ENCODE measurements around the gene GLT6D1.
"Not testable (repeated sequence)": the region's sequence is repeated elsewhere in the genome, so short reads cannot be mapped to it uniquely, and the experiment has no call there.

Gene GLT6D1

GRCh38 chr9:135639196-135639595, at the start of gene GLT6D1:
TSS of gene GLT6D1 (minus strand) at chr9:135639540. CDS start at chr9:135639187, 353 bp downstream.
- no peak for DNase-seq

DNA sequence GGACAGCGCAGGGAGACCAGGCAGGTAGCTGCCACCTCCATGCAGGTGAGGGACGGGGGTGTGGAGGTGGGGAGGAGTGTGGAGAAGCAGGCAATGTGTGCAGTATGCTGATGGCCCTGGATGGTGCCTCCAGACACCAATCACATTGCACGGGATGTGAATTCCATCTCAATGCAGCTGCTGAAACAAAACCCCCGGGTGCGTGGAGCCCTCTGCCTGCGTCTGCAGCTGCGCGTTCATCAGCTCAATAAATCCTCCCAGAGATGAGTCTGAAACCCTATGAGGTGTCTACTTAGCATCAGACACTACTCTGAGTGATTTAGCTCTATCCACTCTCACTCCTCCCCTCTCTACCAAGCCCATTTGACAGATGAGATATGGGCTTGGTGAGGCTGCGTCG, 49.7 kb upstream of the GLT6D1 start:
- DNase-seq, result no peak

DNA sequence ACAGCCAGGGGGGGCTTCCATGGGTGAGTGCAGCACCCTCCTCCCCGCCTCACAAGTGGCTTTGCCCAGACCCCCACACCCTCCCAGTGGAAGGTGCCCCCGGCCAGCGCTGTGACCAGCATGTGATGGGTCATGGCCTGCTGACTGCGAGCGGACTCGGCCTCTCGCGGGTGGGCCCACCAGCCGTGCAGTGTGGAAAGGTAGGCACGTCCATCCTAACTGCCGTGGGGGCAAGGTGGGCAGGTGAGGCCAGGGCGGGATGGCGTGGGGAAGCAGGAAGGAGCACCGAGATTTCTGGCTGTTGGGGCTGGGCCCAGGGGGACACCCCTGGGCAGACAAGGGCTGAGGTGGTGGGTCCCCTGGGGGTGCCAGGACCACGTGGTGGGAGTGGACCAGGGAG, 47.9 kb upstream of the GLT6D1 start:
- DNase-seq, result no peak

GRCh38 chr9:135684691-135685090, 45.4 kb upstream of the GLT6D1 start:
- no peak for DNase-seq

GRCh38 chr9:135683401-135684034, 44.2 kb upstream of the GLT6D1 start:
- DNase-seq, result no peak

- DNase-seq, result no peak
Observed at GRCh38 chr9:135681161-135681560, 41.8 kb upstream of the GLT6D1 start.

DNA sequence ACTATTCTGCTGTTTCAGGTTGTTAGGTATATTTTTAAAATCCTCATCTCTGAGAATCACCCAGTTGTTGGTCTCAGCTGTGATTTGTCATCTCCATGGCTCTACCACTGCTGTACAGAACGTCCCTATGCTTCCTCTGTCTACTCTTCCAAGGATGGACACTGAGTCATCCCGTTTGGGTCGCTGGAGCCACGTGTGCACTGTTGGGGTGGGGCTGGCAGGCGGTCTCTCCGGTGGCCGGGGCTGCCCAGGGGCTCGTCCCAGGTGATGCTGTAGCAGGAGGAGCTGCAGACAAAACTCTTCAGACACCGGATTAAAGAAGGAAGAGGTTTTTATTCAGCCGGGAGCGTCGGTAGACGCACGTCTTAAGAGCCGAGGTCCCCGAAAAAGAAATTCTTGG, 40.7 kb upstream of the GLT6D1 start:
- DNase-seq, result no peak

DNA sequence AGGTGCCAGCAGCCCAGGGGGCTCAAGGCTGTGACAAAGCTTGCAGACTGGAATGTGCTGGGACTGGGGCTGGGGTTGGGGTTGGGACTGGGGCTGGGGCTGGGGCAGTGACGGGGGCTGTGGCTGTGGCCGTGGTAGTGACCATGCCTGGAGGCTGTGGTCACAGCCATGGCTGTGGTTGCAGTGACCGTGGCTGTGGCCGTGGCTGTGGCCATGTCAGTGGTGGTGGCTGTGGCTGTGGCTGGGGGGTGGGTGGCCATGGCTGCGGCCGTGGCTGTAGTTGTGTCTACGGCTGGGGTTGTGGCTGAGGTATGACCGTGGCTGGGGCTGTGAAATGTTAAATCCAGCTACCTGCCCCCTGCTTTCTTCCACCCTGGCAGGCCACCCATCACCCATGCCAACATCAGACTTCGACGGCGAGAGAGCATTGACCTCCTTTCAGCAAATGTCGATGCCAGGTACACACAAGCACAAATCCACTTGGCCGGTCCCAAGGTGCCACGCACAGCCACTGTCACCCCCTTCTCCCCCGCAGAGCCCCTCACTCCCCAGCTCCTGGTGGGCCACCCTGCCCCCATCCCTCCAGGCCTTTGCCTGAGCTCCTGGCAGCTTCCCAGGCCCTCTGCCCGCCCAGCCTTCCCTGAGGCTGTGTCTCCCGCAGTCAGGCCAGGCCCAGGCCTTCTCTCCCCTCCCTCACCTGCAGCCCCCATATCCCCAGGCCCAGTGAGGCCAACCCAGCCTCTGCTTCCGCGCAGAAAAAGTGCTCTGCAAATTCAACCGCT, 39.1 kb upstream of the GLT6D1 start:
- no peak for DNase-seq

GRCh38 chr9:135677641-135678168, 38.4 kb upstream of the GLT6D1 start:
- DNase-seq, result no peak

GRCh38 chr9:135676891-135677290, 37.6 kb upstream of the GLT6D1 start:
- no peak for DNase-seq

GRCh38 chr9:135674977-135675376, 35.6 kb upstream of the GLT6D1 start:
- no peak for DNase-seq

DNA sequence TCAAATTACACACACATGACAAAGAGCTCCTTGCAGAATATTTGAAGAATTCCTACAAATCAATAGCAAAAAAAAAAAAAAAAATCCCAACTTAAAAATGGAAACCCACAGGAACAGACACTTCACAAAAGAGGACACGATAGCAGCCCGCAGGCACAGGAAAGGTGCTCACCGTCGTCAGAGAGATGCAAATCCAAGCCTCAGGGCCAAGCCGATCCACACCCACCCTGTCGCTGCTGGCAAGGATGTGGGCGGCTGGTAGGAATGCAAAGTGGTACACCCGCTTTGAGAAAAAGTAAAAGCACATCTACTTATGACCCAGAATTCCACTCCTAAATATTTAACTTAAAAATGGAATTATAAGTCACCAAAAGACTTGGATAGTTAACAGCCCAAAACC, 34.6 kb upstream of the GLT6D1 start:
- no peak for DNase-seq

DNA sequence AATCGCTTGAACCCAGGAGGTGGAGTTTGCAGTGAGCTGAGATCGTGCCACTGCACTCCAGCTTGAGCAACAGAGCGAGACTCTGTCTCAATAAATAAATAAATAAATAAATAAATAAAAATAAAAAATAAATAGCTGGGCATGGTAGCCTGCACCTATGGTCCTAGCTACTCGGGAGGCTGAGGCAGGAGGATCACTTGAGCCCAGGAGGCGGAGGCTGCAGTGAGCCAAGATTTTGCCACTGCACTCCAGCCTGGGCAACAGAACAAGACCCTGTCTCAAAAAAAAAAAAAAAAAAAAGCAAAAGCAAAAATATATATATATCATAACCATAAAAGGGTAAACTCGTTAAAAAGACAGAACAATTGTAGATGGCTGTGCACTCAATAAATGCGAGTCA, 33.4 kb upstream of the GLT6D1 start:
- not testable (repeated sequence) for DNase-seq

DNA sequence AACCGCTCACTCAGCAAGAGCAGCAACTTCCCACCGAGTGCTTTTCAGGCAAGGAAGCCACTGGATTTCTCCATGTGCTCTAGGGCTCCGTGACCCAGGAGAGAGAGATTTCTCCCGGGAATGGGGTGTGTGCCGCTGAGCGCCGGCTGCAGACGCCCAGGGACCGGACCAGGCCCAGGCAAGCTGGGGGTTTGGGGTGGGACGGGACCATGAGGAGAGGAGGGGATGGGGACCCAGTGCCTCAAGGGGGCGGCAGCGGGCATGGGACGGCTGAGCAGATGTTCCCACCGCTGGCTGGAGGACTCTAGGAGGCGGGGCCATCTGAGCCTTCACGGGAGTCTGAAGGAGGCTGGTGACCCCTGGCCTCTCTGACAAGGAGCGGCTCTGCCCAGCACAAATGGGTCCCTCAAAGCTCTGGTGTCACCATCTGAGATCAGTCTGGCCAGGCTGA, 32.3 kb upstream of the GLT6D1 start:
- no peak for DNase-seq

DNA sequence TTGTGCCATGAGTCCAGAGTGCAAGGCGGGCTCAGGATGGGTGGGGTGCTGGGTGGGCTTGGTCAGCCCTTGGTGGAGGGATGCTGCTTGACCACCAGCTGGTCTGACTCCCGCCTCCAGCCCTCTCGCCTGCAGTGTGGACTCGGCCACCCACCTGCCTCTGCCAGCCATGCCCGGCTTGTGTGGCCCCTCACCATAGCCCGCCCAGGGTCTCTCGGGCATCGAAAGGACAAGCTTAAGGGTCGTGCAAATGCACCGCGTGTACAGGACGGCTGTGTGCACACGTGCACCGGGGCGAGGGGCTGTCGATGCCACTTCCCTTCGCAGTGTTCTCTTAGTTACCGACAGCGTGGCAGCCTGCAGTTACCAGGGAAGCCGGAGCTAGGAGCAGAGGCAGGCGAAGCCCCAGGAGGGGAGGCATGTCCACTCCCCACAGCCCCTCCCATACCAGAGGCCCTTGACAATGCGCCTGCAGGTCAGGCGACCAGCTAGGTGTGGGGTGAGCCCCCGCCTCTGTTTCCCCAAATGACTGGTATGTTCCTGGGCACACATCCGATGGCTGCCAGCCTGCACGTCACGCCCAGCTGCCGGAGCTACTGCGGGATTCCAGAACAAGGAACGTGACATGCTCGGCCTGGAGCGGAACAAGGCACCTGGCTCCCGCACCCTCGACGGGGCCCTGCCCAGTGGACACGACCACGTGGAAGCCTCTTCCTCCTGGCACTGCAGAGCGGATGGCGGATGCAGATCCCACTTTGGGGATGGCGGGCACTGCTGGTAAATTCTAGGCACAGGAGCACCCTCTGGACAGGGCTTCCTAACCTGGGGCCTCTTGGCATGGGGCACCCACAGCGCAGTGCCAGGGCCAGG, 31.6 kb upstream of the GLT6D1 start:
- DNase-seq, result no peak

DNA sequence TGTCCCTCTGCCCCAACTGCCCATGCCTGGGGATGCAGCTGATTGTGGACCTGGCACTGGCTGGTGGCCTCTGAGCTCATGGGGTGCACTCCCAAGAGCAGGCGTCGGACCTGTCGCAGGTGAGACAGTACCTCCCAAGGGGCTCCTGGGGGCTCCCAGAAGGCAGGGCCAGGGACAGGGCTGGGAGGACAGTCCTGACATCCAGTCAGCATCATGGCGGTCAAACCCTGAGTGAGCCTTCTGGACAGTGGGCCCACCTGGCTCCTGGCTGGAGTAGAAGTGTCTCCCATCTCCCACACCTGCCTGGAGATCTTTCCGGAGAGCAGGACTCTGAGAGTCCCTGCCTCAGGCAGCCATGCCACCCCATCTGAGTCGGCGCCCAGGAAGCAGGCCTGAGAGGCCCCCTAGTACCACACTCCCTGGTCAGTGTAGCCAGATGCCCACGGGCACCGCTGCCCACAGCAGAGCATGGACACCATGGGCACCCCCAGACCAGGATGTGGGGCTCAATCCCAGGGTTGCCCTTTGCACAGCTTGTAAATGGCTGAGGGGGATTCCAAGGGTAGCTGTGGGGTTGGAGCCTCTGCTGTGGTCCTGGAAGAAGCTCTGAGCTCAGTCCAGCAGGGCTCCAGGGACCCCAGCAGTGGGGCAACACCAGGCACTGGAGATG, 30.4 kb upstream of the GLT6D1 start:
- DNase-seq, result no peak

GRCh38 chr9:135669018-135669417, 29.7 kb upstream of the GLT6D1 start:
- not testable (repeated sequence) for DNase-seq

GRCh38 chr9:135667463-135668001, 28.2 kb upstream of the GLT6D1 start:
- no peak for DNase-seq

- no peak for DNase-seq
Observed at GRCh38 chr9:135666534-135667462, 27.5 kb upstream of the GLT6D1 start.

DNA sequence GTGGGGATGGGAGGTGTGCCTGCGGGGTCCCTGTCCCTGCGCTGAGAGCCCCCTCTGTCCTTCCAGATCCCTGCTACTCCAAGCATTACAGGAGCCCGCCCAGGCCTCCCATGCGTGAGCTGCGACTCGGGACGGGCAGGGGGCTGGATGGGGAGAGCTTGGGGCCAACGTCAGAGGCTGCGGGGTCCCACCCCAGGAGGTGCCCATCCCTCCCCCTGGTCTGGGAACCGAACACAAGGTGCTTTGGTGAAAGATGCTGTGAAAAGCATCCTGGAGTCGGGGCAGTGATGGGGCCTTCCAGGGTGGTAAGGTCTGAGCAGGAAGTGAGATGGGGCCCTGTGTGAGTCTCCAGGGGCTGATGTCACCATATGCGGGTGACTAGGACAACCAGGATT, 26.5 kb upstream of the GLT6D1 start:
- DNase-seq, result no peak
